Stomach (tissue), 9 donors: Measurements from ENCODE around the gene PDE4D. TPM values are rescaled to one million over a fixed set of nuclear protein-coding genes. Genes with fewer than 3 reads are reported as not detected.

ENCODE experiments used
- DNase-seq, 2 donors: peaks; one replicate each; pipeline versions ENCODE4 v3.0.0 to v3.0.0-alpha.2; 2013 to 2019
- H3K27ac ChIP-seq, 5 donors: fragments of 200-600 bp in 4 of 5; sonication (generic) in 4 of 5; one replicate each; pipeline ENCODE4 v1.5.1; 2013 to 2019; ENCODE audit warnings: mild to moderate bottlenecking in 1 of 5, moderate library complexity in 1 of 5
- H3K27me3 ChIP-seq, 3 donors: fragments of 200-600 bp; sonication (generic); one replicate each; pipeline ENCODE4 v1.5.1; 2017 to 2019; ENCODE audit warnings: mixed run types in 1 of 3
- H3K36me3 ChIP-seq, 4 donors: fragments of 200-600 bp; sonication (generic); 1 replicate in 3 of 4; 2 replicates in 1 of 4; pipeline ENCODE4 v1.5.1; 2016 to 2019
- H3K4me1 ChIP-seq, 4 donors: fragments of 200-600 bp; sonication (generic); one replicate each; pipeline ENCODE4 v1.5.1; 2016 to 2019
- H3K4me3 ChIP-seq, 4 donors: fragments of 200-600 bp; sonication (generic) in 3 of 4; one replicate each; pipeline ENCODE4 v1.5.1; 2016 to 2019; ENCODE audit warnings: mild to moderate bottlenecking in 1 of 4
- H3K9me3 ChIP-seq, 4 donors: fragments of 200-600 bp; sonication (generic); one replicate each; pipeline ENCODE4 v1.5.1; 2016 to 2019
- CTCF ChIP-seq, 7 experiments: fragments of 450-650 bp in 4 of 7; fragments of 200-600 bp in 3 of 7; sonication (generic) in 3 of 7; IDR thresholded peaks; one replicate each; pipeline ENCODE4 v1.5.1; 2016 to 2019; ENCODE audit warnings: antibody characterized with exemption in 7 of 7, control low read depth in 2 of 7, mild to moderate bottlenecking in 1 of 7
- EP300 ChIP-seq: sonication (generic); formaldehyde crosslinking; IDR thresholded peaks from one replicate; pipeline ENCODE4 v1.6.1; 2017; ENCODE audit warnings: antibody characterized with exemption
- POLR2A ChIP-seq, 4 donors: fragments of 450-650 bp; IDR thresholded peaks; one replicate each; pipeline ENCODE4 v1.6.1; 2016; ENCODE audit warnings: antibody characterized with exemption in 4 of 4, control low read depth in 2 of 4, mild to moderate bottlenecking in 1 of 4, moderate library complexity in 1 of 4
- POLR2AphosphoS5 ChIP-seq, 3 donors: sonication (generic); formaldehyde crosslinking; IDR thresholded peaks; one replicate each; pipeline ENCODE4 v1.6.1; 2016; ENCODE audit warnings: antibody characterized with exemption in 3 of 3
- WGBS, 5 donors: extraction: QIAGEN DNeasy Blood & Tissue Kit in 3 of 5; methylation state at CpG; one replicate each; pipeline versions ENCODE4 v1.1.5 to v1.1.7; 2013 to 2018; 5-methylcytosine and 5-hydroxymethylcytosine counted together
- intact Hi-C: fragments of 100-400 bp; cut with DNase I; formaldehyde crosslinking; loops from one replicate; pipeline ENCODE4 v1.15.1; 2023; ENCODE audit warnings: low total_unique reads
- polyA plus RNA-seq, 3 donors: library from polyadenylated mRNA; stranded (reverse); fragments of 200-250 nt; gene quantifications; one replicate each; pipeline ENCODE4 v1.2.3, GENCODE V29; 2013
- total RNA-seq, 5 donors: library from RNA; depleted of rRNA; stranded (reverse); fragments of >200 nt; gene quantifications; one replicate each; pipeline versions ENCODE4 v1.1.0 to v1.2.3, GENCODE V29; 2014 to 2016
- donor health status: healthy with polysubstance abuse.
- donor health status: Bipolar disorder and iron deficiency.
- donor health status: healthy.

PDE4D gene
- total and polyA plus RNA-seq, 8 donors, result 3.1 to 147 (median 97.3) TPM

- Histone ChIP-seq H3K27me3 (no peaks in the 10 kb centered on the region), H3K4me3 (no peak overlapping the region), H3K9me3 (peaks cover 0 to 7% (median 5%) of the 10 kb centered on the region in 4 donors), H3K36me3 (no peaks in the 10 kb centered on the region), H3K27ac (peak overlapping the region in 2 of 5 donors; percentile 15 to 27), H3K4me1 (peaks cover 0 to 13% (median 6%) of the 10 kb centered on the region in 4 donors)
- intact Hi-C loops, result no loop called here
- DNase-seq, result no peak
- 43 to 50% (median 45%) methylated on average over 4 of the region's 4 CpGs for WGBS, 5 donors
- TF ChIP-seq POLR2A (IDR thresholded peaks at IDR 0.05) (no peak), CTCF (IDR thresholded peaks at IDR 0.05) (no peak), POLR2AphosphoS5 (IDR thresholded peaks at IDR 0.05) (no peak), EP300 (no peak)
Measured at GRCh38 chr5:59709346-59709821, 184.1 kb downstream of the PDE4D start.

GRCh38 chr5:59704936-59705335 lies 188.6 kb downstream of the PDE4D start:
- H3K36me3 ChIP-seq, result no peaks in the 10 kb centered on the region
- 56 to 86% (median 76%) methylated on average over 1 of the region's 1 CpG for WGBS, 5 donors
- H3K27me3 ChIP-seq, result no peaks in the 10 kb centered on the region
- TF ChIP-seq POLR2AphosphoS5 (IDR thresholded peaks at IDR 0.05), result no peak
- no peak for TF ChIP-seq CTCF (IDR thresholded peaks at IDR 0.05)
- no peak for TF ChIP-seq EP300
- TF ChIP-seq POLR2A (IDR thresholded peaks at IDR 0.05), result no peak
- no peaks in the 10 kb centered on the region for H3K9me3 ChIP-seq
- no peak overlapping the region for H3K4me3 ChIP-seq
- H3K27ac ChIP-seq, result no peak overlapping the region
- DNase-seq, result peak in 1 of 2 donors; percentile 9
- peaks cover 0 to 10% (median 3%) of the 10 kb centered on the region in 4 donors for H3K4me1 ChIP-seq
- intact Hi-C loops, result no loop called here

DNA sequence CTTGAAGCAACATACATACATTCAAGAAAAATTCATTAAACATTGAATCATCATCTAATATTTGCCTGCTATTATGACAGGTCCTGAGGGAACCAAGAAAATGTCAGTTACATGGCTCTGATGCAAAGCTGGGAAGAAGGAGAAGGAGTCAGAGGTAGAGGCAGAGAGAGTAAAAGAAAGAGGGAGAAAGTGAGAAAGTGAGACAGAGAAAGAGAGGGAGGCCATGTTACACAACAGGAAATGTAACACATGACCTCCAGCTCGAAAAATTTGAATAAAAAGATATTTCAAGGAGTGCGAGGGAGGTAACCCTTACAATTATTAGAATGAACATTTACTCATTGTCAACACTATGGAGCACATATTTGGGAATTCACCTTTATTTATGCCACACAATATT lies 189.7 kb downstream of the PDE4D start:
- no peaks in the 10 kb centered on the region for H3K27me3 ChIP-seq
- intact Hi-C loops, result no loop called here
- DNase-seq, result no peak

More for the DNA sequence above, 189.7 kb downstream of the PDE4D start:
- Histone ChIP-seq H3K27ac (no peak overlapping the region), H3K4me3 (no peak overlapping the region), H3K36me3 (no peaks in the 10 kb centered on the region), H3K9me3 (no peaks in the 10 kb centered on the region), H3K4me1 (no peaks in the 10 kb centered on the region)
- WGBS, 5 donors, result 78 to 91% (median 88%) methylated on average over 2 of the region's 2 CpGs
- TF ChIP-seq EP300, result no peak
- TF ChIP-seq POLR2A (IDR thresholded peaks at IDR 0.05), result no peak
- no peak for TF ChIP-seq CTCF (IDR thresholded peaks at IDR 0.05)
- no peak for TF ChIP-seq POLR2AphosphoS5 (IDR thresholded peaks at IDR 0.05)
